Measurements from ENCODE around the gene PRSS56. TPM values are rescaled to one million over a fixed set of nuclear protein-coding genes. Genes with fewer than 3 reads are reported as not detected.
A peak's percentile ranks its signal among the peaks of the same experiment; 100 is the strongest.

Gene PRSS56
- total RNA-seq, 2 donors from 2014 or later, result not detected

DNA sequence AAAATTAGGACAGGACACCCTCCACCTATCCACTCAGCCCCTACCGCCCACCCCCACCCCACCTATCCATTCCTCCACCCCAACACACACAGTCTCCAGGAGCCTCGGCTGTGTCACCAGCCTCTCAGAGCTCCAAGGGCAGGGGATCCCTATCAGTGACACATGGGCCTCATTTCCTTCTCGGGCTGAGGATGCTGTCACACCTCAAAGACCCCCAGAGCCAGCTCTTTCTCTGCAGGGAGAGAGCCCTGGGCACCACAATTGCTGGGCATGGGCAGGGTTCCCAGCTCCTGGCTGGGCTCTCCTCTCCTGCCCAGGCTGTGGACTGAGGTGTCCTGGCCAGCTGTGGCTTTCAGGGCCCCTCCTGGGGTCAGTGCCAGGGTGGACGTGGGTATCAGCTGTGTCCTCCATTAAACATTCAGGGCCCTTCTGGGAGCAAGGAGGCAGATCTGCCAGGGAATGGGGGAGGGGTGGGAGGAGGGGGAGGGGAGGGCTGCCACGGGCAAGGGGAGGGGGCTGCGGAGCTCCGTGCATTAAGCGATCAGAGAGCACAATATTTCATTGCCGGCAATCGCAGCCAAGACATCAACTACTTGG is 18.3 kb upstream of the PRSS56 start:
- H3K27me3 Mint-ChIP-seq, result peaks cover 66% of the 10 kb centered on the region
- peak overlapping the region; percentile 61 for H3K4me3 Mint-ChIP-seq
- H3K4me1 Mint-ChIP-seq, result peaks cover 8% of the 10 kb centered on the region

DNA sequence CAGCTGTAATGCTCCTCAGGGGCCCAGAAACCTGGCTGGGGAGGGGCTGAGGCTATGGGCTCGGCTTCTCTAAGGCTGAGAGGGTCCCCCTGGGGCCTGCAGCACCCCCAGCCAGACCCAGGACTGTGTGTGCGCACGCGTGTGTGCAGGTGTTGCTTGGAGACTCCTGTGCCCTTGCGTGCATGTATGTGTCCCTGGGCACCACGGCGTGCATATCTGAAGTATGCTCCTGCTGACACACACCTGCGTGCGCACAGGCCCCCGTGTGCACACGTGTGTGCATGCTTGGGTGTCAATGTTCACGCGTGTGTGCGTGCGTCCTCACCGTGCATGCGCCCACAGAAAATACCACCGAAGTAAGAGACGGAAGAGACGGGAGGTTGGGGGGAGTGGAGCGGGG is 17.7 kb upstream of the PRSS56 start:
- H3K36me3 Mint-ChIP-seq (ENCODE audit: low read depth), result peaks cover 3% of the 10 kb centered on the region
- H3K4me1 Mint-ChIP-seq, result peaks cover 8% of the 10 kb centered on the region
- H3K27me3 Mint-ChIP-seq, result peaks cover 72% of the 10 kb centered on the region
- H3K27ac Mint-ChIP-seq, result peak overlapping the region; percentile 86
- H3K9me3 ChIP-seq (ENCODE audit: control insufficient read depth, low read length, poor library complexity, severe bottlenecking), result no peaks in the 10 kb centered on the region
- H3K4me3 Mint-ChIP-seq, result peak overlapping the region; percentile 60
- ATAC-seq, result peak; percentile 62
- no peak for DNase-seq

More for the DNA sequence above, 18.3 kb upstream of the PRSS56 start:
- ATAC-seq (no peak), DNase-seq (no peak)
- no peaks in the 10 kb centered on the region for H3K9me3 ChIP-seq (ENCODE audit: control insufficient read depth, low read length, poor library complexity, severe bottlenecking)
- peaks cover 3% of the 10 kb centered on the region for H3K36me3 Mint-ChIP-seq (ENCODE audit: low read depth)
- H3K27ac Mint-ChIP-seq, result peak overlapping the region; percentile 86

DNA sequence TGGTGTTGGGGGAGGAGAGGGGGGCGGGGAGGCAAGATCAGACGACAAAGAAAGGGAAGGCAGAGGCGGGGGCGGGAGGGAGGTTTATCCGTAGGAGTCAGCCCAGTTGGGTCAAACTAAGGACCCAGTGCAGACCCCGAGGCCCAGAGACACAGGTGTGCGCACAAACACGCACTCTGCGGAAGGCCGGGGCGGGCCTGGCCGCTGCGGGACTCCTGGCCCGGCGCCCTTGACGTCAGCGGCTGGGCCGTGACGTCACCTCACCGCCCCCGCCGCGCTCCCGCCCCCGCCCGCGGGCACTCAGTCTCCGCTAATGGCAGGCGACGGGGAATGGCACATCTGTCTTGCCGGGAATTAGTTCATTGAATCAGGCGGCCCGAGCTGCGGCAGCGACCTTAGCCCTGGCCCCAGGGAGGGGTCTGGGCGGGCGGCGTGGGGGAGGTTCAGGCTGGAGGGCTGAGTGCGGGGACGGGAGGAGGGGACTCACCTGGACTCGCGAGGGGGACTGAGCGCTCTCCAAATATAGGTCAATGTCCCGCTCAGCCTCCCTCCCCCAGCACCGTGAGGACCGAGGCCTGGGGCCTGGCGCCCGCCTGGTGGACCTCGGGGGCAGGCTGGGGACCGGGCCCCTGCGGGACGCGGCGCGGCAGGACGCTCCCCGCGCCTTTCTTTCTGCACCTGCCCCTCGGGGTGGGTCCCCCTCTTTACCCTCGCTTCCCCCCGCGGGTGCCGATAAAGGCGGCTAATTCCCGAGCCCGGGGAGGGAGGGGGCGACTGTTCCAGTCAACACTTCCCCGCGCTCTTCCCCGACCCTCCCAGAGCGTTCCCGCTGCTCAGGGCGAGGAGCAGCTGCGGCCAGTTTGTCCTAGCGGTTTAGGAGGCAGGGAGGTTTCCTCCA is 17.0 kb upstream of the PRSS56 start:
- peak overlapping the region; percentile 66 for H3K4me3 Mint-ChIP-seq
- peaks cover 8% of the 10 kb centered on the region for H3K4me1 Mint-ChIP-seq
- no peaks in the 10 kb centered on the region for H3K9me3 ChIP-seq (ENCODE audit: control insufficient read depth, low read length, poor library complexity, severe bottlenecking)
- DNase-seq, result peak; percentile 24 to 40 (median 40)
- peaks cover 71% of the 10 kb centered on the region for H3K27me3 Mint-ChIP-seq
- H3K36me3 Mint-ChIP-seq (ENCODE audit: low read depth), result peaks cover 3% of the 10 kb centered on the region
- peak overlapping the region; percentile 6 for H3K27ac Mint-ChIP-seq
- ATAC-seq, result peak; percentile 82

DNA sequence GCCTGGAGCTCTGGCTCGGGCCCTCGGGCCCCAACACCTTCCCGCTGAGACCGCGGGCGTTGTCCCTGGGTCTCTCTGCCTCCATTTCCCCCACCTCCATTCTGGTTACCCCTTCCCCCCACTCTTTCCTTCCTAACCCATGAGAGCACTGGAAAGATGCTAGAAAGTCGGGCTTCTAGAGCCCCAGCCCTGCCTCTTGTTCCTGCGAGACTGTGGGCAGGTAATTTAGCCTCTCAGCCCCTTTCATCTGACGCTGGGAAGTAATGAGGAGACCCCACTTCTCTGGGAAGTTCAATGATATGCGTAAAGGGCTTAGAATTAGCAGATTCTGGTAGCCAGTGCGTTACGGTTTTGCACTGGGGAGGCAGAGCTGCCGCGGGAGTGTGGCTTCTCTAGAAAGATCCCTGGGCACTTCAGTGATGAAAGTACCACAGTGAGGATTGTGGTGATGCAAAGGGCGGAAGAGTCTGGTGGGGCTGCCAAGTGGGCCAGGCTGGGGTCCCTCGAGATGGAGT is 16.3 kb upstream of the PRSS56 start:
- H3K27ac Mint-ChIP-seq, result peak overlapping the region; percentile 6
- H3K27me3 Mint-ChIP-seq, result peaks cover 69% of the 10 kb centered on the region

DNA sequence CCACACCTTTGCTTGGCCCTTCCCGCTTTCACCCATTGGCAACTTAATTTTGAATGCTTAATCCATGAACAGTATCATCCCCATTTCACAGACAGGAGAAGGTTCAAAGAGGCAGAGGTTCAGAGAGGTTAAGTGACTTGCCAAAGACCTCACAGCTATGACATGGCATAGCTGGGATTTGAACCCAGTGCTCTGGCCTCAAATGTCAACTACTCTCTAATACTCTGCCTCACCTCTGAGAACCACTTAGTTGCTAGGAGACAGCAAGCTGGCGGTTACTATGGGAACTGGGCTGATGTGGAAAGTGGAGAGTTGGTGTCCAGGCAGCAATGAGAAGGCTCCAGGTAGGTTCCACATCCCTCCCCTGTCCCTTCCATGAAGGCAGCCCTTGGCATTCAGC is 15.8 kb upstream of the PRSS56 start:
- Mint-ChIP-seq H3K4me3 (no peak overlapping the region), H3K36me3 (ENCODE audit: low read depth) (peaks cover 3% of the 10 kb centered on the region), H3K4me1 (peaks cover 8% of the 10 kb centered on the region), H3K27me3 (peaks cover 70% of the 10 kb centered on the region), H3K27ac (no peak overlapping the region)
- no peak for ATAC-seq
- no peaks in the 10 kb centered on the region for H3K9me3 ChIP-seq (ENCODE audit: control insufficient read depth, low read length, poor library complexity, severe bottlenecking)
- DNase-seq, result no peak

More for the DNA sequence above, 16.3 kb upstream of the PRSS56 start:
- no peak for ATAC-seq
- H3K4me1 Mint-ChIP-seq, result peaks cover 8% of the 10 kb centered on the region
- H3K36me3 Mint-ChIP-seq (ENCODE audit: low read depth), result no peaks in the 10 kb centered on the region
- peak overlapping the region; percentile 66 for H3K4me3 Mint-ChIP-seq
- no peak for DNase-seq
- H3K9me3 ChIP-seq (ENCODE audit: control insufficient read depth, low read length, poor library complexity, severe bottlenecking), result no peaks in the 10 kb centered on the region

DNA sequence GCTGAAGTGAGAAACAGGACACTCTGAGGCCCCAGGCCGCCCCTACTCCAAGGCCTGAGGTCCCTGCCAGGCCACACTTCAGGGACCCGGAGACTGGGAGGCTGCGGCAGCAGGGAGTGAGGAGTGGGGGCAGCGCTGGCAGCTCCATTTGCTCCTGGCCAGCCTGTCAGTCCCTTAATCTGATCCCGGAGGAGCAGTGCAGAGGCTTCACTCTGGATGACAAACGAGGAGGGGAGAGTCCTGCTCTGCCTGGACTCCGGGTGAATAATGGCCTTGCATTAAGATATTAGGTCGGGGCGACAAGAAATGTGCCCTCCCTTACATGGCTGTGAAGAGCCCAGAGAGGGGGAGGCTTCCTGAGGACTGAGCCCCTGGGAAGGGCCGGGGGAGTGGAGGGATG is 14.3 kb upstream of the PRSS56 start:
- H3K9me3 ChIP-seq (ENCODE audit: control insufficient read depth, low read length, poor library complexity, severe bottlenecking), result no peaks in the 10 kb centered on the region
- H3K4me1 Mint-ChIP-seq, result peaks cover 8% of the 10 kb centered on the region
- peaks cover 5% of the 10 kb centered on the region for H3K36me3 Mint-ChIP-seq (ENCODE audit: low read depth)
- H3K27me3 Mint-ChIP-seq, result peaks cover 55% of the 10 kb centered on the region
- no peak overlapping the region for H3K27ac Mint-ChIP-seq
- no peak overlapping the region for H3K4me3 Mint-ChIP-seq
- DNase-seq (no peak), ATAC-seq (no peak)

DNA sequence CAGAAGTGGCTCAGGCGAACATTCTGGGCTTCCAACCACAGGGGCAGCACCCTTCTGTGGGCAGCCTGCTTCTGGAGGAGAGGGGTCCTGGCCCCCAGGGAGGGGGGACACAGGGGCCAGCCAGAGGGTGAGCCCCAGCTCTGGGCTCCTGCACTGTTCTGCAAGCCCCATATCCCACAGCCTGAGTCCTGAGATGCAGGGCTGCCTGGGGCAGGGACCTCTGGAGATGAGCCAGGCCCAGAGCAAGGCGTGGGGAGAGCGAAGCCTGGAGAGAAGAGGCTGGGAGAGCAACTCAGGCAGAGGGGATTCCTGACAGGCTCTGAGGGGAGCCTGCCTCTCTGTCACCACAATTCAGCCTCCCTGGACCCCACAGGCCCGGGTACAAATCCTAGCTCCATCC is 13.5 kb upstream of the PRSS56 start:
- ATAC-seq (no peak), DNase-seq (no peak)
- H3K36me3 Mint-ChIP-seq (ENCODE audit: low read depth), result peaks cover 5% of the 10 kb centered on the region
- H3K27me3 Mint-ChIP-seq, result peaks cover 51% of the 10 kb centered on the region
- no peak overlapping the region for H3K4me3 Mint-ChIP-seq
- H3K4me1 Mint-ChIP-seq, result peaks cover 8% of the 10 kb centered on the region
- H3K9me3 ChIP-seq (ENCODE audit: control insufficient read depth, low read length, poor library complexity, severe bottlenecking), result no peaks in the 10 kb centered on the region
- no peak overlapping the region for H3K27ac Mint-ChIP-seq

DNA sequence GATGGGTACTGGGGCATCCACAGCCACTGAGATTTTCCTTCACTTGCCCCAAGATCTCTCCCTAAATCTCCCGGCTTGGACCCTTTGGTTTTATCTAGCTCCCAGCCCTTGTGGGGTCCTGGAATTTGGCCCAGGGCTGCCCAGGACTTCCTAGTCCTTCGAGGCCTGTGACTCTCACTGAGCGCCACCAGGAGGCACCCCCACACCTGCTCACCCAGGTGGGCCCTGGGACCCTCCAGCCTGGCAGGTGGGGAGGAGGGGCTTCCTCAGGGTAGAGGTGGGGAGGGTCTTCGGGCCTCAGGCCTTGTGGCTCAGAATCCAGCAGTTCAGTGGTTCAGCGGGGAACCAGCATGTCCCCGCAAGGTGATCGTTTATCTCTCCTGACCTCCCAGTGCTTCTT is 11.9 kb upstream of the PRSS56 start:
- Mint-ChIP-seq H3K27me3 (peaks cover 53% of the 10 kb centered on the region), H3K4me1 (peaks cover 4% of the 10 kb centered on the region), H3K27ac (no peak overlapping the region), H3K4me3 (no peak overlapping the region), H3K36me3 (ENCODE audit: low read depth) (peaks cover 5% of the 10 kb centered on the region)
- no peaks in the 10 kb centered on the region for H3K9me3 ChIP-seq (ENCODE audit: control insufficient read depth, low read length, poor library complexity, severe bottlenecking)
- no peak for DNase-seq
- no peak for ATAC-seq

DNA sequence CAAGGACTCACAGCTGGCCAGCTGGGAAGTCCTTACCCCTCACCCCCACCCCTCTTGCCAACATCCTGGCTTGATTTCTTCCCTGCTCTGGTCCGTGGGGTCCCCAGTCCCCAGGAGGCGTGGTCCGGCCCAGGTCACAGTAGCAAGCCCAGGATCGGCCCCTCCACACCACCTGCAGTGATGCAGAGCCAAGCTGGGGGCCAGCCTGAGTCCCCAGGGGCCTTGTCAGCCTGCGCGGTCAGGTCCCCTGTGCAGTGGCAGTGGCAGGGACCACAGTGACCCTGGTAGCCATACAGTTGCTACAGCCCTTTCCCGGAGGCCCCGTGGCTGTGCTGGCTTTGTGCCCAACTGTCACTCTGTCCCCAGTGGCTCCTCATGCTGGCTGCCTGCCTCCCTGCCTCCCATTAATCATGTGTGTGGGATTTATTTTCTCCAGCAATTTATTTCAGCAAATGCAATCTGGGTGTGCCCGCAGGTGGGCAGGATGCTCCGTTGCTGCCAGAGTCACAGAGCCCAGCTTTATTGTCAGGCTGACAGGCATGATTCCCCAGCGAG is 8.8 kb upstream of the PRSS56 start:
- H3K36me3 Mint-ChIP-seq (ENCODE audit: low read depth), result peaks cover 5% of the 10 kb centered on the region
- no peak for ATAC-seq

DNA sequence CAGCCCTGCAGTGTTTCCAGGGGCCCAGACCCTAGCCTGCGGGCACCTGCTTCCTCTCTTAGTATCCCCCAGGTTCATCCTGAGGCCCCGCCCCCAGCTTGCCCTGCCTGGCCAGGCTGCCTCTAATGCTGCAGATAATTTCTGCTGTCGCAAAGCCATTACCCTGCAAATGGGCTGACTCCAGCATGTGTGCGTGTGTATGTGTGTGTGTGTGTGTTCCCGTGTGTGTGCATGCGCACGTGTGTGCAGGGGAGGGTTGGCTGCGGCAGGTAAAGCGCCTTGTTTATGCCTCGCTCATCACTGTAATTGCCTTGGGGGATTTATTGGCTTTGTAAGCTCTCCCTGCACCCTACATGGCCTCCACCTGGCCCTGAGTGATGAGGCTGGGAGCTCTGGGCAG is 7.6 kb upstream of the PRSS56 start:
- Mint-ChIP-seq H3K4me1 (peaks cover 6% of the 10 kb centered on the region), H3K27ac (no peak overlapping the region), H3K4me3 (no peak overlapping the region), H3K36me3 (ENCODE audit: low read depth) (peaks cover 5% of the 10 kb centered on the region), H3K27me3 (peaks cover 34% of the 10 kb centered on the region)
- DNase-seq, result no peak
- no peak for ATAC-seq
- no peaks in the 10 kb centered on the region for H3K9me3 ChIP-seq (ENCODE audit: control insufficient read depth, low read length, poor library complexity, severe bottlenecking)

More for the DNA sequence above, 8.8 kb upstream of the PRSS56 start:
- Mint-ChIP-seq H3K4me3 (no peak overlapping the region), H3K27me3 (peaks cover 39% of the 10 kb centered on the region), H3K4me1 (peaks cover 3% of the 10 kb centered on the region), H3K27ac (no peak overlapping the region)
- no peaks in the 10 kb centered on the region for H3K9me3 ChIP-seq (ENCODE audit: control insufficient read depth, low read length, poor library complexity, severe bottlenecking)
- DNase-seq, result no peak

DNA sequence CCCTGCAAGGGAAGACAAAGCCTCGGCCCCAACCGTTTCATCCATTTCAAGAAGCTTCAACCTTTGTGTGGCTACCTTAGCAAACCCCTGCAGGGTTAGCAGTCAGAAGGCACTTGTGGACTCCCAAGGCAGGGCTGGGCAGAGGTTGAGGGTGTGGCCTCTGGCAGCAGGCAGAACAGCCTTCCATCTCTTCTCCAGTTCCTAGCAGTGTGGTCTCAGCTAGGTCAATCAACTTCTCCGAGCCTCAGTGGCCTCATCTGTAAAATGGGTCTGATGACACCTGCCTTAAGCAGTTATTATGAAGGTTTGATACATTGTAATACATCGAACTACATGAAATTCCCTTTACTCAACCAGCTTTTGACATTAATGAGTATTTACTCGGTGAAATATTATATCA is 6.8 kb upstream of the PRSS56 start:
- H3K9me3 ChIP-seq (ENCODE audit: control insufficient read depth, low read length, poor library complexity, severe bottlenecking), result no peaks in the 10 kb centered on the region
- no peak overlapping the region for H3K4me3 Mint-ChIP-seq
- H3K27me3 Mint-ChIP-seq, result peaks cover 39% of the 10 kb centered on the region
- H3K36me3 Mint-ChIP-seq (ENCODE audit: low read depth), result peaks cover 5% of the 10 kb centered on the region
- peaks cover 6% of the 10 kb centered on the region for H3K4me1 Mint-ChIP-seq
- no peak for DNase-seq
- no peak for ATAC-seq
- no peak overlapping the region for H3K27ac Mint-ChIP-seq

DNA sequence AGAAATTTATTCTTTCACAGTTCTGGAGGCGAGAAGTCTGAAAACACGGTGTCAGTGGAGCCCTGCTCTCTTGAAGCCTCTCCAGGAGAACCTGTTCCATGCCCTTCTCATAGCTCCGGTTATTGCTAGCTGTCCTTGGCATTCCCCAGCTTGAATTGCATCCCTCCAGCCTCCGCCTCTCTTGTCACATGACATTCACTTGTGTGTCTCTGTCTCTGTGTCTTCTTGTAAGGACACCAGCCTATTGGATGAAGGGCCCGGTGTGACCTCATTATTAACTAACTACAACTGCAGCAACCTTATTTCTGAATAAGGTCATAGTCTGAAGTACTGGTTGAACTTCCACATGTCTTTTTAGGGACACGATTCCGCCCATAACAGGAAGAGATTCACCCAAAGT is 4.5 kb upstream of the PRSS56 start:
- Mint-ChIP-seq H3K36me3 (ENCODE audit: low read depth) (no peaks in the 10 kb centered on the region), H3K27me3 (peaks cover 41% of the 10 kb centered on the region), H3K27ac (no peak overlapping the region), H3K4me3 (no peak overlapping the region), H3K4me1 (peaks cover 6% of the 10 kb centered on the region)
- no peaks in the 10 kb centered on the region for H3K9me3 ChIP-seq (ENCODE audit: control insufficient read depth, low read length, poor library complexity, severe bottlenecking)
- ATAC-seq (no peak), DNase-seq (no peak)

DNA sequence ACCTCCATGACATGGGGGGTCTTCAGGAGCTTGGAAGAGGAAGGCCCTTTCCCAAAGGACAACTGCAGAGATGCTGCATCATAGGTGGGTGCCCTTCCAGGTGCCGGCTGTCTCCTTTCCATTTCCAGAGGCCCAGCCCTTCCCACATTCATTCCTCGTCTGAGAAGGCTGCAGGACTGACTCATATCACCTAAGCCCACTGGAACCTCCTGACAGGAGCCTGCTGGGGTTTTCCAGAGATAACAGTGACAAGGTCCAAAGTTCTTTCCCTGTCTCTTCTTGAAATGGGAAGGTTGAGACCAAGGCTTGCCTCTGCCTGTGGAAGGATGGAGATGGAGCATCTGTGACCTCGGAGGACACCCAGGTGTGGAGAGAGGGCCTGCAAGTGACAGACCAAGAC is 3.6 kb upstream of the PRSS56 start:
- Mint-ChIP-seq H3K4me3 (no peak overlapping the region), H3K36me3 (ENCODE audit: low read depth) (no peaks in the 10 kb centered on the region), H3K27ac (no peak overlapping the region), H3K4me1 (peaks cover 8% of the 10 kb centered on the region), H3K27me3 (peaks cover 45% of the 10 kb centered on the region)
- no peak for DNase-seq
- no peak for ATAC-seq
- H3K9me3 ChIP-seq (ENCODE audit: control insufficient read depth, low read length, poor library complexity, severe bottlenecking), result no peaks in the 10 kb centered on the region
